NAMALWA (cell line): Measurements from ENCODE around the gene TMEM121B.
"Not testable (repeated sequence)": the region's sequence is repeated elsewhere in the genome, so short reads cannot be mapped to it uniquely, and the experiment has no call there.

ENCODE experiments used
- DNase-seq: peaks from one replicate; pipeline ENCODE4 v3.0.0-alpha.2; 2015; ENCODE audit warnings: low spot score

TMEM121B gene

DNA sequence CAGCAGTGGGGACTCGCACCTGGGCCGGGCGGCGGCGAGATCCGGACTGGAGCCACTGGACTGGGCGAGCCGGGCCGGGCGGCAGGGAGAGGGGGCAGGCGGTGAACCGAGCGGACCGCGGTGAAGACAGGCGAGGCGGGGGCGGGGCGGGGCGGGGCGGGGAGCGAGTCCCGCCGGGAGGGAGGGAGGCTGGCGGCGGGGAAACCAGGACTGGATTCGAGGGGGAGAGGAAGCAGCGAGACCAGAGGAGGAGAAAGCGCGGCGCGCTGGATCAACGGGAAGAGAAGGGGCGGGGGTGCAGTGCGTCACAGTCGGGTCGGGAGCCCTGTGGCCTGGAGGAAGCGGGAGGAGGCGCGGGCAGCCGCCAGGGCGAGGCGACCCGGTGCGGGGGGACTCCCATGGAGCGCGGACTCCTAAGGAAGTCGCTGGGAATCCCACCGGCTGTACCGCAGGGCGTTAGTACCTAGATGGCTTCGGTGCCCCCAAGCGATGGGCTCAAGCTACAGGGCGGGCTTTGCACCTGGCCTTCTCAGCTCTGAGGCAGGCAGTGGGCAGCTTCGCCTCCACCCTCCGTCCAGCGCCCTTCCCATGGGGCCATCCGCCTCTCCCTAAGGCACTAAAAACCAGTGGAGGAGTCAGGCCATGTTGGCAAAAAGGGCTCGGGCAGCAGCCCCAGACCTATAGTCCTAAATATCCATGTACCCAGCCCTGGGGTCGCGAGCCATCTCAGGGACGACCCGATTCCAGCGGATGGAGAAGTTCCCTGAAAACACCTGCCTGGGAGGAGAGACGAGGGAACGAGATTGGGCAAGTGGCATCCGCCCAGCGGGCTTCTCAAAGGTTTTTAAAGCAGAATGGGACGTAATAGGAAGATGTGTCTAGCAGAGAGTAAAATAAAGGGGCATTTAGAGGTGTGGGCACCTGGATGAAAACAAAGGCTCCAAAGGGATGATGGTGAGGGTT is at the start of gene TMEM121B:
Gene TMEM121B (minus strand): TSS at position 128 of the 963 bp plus-strand sequence. CDS start 233 bp downstream, outside the sequence.
- DNase-seq: no peak

- no peak for DNase-seq
These were observed 46.3 kb upstream of the TMEM121B start for GRCh38 chr22:17167486-17167885.

- DNase-seq: no peak
These were observed 43.3 kb upstream of the TMEM121B start for GRCh38 chr22:17164392-17165024.

DNA sequence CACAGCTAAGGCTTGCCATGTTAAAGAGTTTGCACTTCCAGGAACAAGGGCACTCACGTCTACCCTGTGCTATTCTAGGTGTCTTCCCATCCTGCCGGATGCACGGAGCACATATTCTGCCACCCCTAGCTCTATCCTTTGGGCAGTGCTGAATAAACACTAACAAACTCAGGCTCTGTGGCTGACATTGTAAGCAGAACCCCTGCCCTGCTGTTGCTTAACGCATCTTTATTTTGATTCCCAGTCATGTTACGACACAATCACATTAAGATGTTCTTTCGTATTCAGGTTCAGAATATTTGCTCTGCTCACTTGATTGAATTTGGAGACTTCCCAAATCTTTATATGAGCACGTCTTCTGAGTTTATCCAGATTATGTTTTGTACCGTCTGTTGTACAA is 41.6 kb upstream of the TMEM121B start:
- no peak for DNase-seq

GRCh38 chr22:17161991-17162390 is 40.8 kb upstream of the TMEM121B start:
- DNase-seq: no peak

DNA sequence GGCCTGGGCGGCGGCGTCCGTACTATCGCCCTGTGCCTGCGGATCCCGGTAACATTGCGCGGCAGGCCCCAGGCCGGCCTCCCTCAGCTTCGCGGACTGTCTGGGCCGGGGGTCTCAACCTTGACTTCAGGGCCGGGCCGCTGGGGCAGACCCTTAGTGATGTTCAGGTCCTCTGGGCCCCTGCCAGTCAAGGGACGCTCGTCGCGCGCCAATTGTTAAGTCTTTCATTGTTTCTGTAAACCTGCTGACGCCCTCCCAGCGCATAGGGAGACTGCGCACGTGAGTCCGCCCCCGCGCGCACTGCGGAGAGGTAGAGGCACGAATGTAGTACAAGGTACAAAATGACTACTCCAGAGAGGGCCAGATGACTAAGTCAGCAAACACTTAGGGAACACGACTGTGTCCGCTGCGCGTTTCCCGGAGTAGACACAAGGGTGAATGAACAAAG is 38.4 kb upstream of the TMEM121B start:
- DNase-seq: no peak

DNA sequence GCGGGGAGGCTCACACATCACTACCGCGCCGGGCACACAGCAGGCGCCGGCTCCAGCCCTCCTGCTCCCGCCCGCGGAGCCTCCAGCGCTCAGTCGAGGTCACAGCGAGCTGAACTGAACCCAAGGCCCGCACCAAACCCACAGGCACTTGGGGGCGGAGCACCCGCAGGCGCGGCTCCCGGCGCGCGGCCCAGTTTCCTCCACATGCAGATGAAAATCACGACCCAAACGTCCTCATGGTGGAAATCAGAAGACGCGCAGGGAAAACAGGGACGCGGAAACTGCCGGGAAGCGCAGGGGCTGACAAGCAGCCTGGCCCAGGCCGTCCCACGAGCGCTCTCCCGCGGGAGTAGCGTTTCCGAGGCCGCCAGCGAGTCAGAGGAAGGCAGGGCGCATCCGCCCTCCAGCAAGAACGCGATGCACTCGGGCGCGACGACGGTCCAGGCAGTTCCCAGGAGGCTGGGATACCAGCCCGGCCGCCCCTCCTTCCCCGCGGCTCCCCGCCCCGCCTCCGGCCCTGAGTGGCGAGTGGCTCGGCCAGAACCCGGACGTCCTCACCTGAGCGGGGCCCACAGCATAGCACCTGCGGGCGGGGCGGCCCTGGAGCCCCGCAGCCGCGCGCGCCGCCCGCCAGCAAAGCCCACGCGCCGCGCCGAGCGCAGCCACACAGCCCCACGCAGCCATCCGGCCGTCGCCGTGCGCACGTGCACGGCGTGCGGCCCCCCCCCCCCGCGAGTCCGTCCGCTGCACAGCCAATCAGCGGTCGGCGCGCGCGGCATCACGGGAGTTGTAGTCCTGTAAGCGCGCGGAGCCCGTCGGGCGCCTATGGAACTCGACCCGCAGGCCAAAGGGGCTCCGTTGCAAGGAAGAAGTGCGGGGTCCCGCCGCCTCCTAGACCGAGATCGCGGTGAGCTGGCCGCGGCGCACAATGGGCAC is 37.7 kb upstream of the TMEM121B start, which contains the start of gene HDHD5:
Gene HDHD5 (minus strand): TSS at position 710 of the 936 bp plus-strand sequence. CDS start 26 bp downstream, at position 684.
- peak; percentile 87 for DNase-seq

- no peak for DNase-seq
These were observed 37.0 kb upstream of the TMEM121B start for GRCh38 chr22:17158176-17158567.

GRCh38 chr22:17157714-17158113 is 36.6 kb upstream of the TMEM121B start:
- DNase-seq: no peak

GRCh38 chr22:17155941-17156340 is 34.8 kb upstream of the TMEM121B start:
- DNase-seq: no peak

GRCh38 chr22:17152971-17153370 is 31.8 kb upstream of the TMEM121B start:
- DNase-seq: no peak

DNA sequence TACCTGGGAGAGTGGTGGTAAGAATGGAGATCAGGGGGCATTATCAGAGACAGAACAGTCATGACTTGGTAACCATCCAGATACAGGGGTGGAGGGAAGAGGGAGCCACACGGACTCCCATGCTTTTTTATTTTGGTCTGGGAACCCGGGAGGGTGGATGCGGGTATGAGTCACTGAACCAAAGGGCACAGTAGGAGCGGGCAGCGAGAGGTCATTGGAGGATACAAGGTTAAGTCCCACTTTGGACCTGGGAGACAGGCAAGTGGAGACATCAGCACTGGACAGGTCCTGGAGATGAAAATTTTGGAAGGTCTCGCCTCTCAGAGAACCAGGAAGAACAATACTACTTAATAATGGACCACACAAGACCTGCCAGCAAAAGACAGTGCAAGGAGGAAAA is 31.2 kb upstream of the TMEM121B start:
- DNase-seq: no peak

DNA sequence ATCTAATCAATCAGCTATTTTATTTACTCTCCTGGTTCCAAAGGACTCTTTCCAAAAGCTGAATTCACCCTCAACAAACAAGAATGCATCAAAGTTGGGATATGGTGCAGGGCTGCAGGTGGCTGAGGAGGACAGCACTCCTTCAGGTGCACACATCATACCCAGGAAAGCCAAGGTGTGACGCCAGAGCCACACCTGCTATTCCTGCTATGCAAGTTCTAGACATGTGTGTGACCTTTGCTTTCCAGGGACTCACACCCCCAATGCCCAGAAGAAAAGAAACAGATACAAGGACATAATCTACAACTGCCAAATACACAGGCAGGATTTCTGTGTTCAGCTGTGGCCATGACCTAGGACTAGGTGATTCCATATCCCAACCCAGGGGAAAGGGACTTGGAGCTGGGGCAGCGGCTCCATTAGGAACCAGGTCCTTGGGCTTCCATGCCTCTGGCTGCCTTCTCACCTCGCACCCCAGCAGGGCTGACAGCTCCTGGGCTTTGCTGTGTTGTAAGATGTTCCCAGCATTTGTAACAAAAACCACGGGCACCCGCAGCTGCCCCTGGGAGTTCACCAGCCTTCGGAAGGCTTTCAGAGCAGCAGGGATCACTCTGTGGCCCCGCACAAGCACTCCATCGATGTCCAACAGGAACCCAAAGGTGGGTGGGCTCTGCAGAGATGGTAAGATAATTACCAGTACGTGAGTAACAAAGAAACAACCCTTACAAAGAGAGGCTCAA is 28.1 kb upstream of the TMEM121B start:
- no peak for DNase-seq

GRCh38 chr22:17147458-17147857 is 26.3 kb upstream of the TMEM121B start:
- DNase-seq: not testable (repeated sequence)

DNA sequence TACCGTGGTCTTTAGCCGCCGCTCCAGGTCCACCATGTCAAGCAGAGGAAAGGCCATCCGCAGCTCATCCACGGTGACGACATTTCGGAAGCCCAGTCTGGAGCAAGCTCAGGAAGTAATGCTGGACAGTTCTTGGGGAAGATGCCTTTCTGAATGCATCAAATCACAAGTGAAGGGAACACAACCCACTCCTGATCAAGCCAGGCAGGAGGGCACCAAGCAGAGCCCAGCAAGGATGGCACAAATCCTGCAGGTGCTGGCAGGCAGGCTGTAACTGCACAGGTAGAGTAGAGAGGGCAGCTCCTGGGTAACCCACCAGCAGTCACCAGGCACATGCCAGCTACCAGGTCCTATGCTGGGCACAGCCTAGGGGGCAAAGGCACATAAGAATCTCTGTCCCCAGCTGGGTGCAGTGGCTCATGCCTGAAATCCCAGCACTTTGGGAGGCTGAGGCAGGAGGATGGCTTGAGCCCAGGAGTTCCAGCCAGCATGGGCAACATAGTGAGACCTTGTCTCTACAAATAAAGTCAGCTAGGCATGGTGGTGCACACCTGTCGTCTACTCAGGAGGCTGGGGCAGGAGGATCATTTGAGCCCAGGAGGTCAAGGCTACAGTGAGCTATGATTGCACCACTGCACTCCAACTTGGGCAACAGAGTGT is 24.0 kb upstream of the TMEM121B start:
- DNase-seq: no peak

GRCh38 chr22:17143826-17144225 is 22.7 kb upstream of the TMEM121B start:
- DNase-seq: no peak

- no peak for DNase-seq
These were observed 21.9 kb upstream of the TMEM121B start for GRCh38 chr22:17143101-17143500.

DNA sequence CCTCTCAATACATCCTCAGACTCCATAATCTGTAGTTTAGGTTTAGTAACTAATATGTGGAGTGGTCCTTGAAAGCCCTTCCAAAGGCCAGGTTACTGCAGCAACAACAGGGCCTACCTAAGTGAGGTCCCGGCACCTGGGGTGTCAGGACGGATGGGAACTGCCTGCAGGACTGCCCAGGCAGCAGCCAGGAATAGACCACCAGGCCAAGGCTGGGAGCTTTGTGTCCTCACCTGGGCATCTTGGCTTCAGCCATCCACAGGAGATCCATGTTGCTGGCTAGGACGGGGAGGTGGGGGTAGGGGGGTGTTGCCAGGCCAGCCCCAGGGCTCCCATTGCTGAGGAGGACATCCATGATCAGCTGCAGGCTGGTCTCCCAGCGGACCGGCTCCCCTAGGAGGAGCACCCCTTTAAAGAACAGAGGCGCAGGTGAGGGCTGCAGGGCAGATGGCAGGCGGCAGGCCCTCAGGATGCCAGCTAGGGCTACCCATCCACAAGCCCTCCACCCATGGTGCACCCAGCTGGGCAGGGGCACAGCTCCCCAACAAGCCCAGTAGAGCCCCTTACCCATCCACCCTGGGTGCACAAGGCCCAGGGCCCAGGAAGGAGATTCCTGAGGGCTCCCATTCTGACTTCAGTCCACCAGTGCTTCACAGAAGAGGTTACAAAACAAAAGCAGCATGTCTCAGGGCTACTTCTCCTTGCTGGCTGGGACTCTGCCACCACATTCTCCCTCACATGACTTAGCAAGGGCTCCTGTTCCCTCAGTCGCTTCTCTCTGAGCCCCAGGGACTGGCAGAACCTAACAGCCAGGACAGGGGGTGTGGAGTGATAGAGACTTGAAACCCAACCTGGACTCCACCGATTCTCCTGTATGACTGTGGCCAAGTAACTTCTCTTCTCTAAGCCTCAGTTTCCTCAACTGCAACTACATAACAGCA is 19.9 kb upstream of the TMEM121B start:
- no peak for DNase-seq

DNA sequence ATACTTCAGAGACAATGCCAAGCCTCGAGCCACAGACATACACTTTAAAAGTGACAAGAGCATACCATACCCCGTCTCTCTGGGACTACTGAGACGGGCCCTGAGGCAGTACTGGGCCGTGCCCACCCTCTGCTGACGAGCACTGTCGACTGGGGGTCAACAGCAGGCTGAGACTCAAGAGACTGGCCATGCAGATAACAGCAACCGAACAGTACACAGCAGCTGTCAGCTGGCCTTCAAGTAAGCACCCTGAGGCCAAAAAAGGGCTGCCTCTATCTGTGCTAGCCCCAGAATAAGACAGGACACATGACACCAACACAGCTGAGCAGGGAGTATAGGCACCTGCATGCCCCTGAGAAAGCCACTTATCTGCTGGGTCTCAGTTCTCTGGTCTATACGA is 18.9 kb upstream of the TMEM121B start:
- DNase-seq: no peak

DNA sequence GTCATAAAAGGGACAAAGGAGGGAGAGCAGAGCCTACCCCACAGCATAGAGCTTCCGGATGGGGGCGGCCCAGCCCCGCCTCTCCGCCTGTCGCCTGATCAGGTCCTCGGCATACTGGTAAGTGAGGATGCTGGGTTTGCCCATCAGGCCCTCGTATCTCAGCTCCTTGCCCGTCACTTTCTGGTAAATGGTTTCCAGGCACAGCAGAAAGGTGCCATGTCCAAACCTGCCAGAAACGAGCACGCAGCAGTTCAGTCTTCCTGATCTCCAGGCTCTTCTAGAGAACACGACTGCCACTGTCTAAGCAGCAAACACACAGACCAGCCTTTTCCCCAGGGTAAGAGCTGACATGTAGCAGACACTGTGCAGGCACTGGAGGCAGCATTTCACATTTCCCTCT is 17.4 kb upstream of the TMEM121B start:
- no peak for DNase-seq
